T-helper 1 cell treated with Interleukin-12 subunit alpha and Interleukin-12 subunit beta and Interleukin-4 antibody, amounts not matched to agents 30 ng/mL and 1 ng/mL, for 36 hours (primary cell): ENCODE data around the gene CCDC57. TPM values are rescaled to one million over a fixed set of nuclear protein-coding genes. Genes with fewer than 3 reads are reported as not detected.

Experiments
- intact Hi-C: fragments of 100-400 bp; cut with micrococcal nuclease; formaldehyde crosslinking; loops from one replicate; pipeline ENCODE4 v1.15.1; 2024
- total RNA-seq: library from RNA; stranded (reverse); gene quantifications from 2 replicates; pipeline ENCODE4 v1.2.3, GENCODE V29; 2022

CCDC57 gene
- total RNA-seq, 1 donor from 2014 or later: 75.3 TPM

DNA sequence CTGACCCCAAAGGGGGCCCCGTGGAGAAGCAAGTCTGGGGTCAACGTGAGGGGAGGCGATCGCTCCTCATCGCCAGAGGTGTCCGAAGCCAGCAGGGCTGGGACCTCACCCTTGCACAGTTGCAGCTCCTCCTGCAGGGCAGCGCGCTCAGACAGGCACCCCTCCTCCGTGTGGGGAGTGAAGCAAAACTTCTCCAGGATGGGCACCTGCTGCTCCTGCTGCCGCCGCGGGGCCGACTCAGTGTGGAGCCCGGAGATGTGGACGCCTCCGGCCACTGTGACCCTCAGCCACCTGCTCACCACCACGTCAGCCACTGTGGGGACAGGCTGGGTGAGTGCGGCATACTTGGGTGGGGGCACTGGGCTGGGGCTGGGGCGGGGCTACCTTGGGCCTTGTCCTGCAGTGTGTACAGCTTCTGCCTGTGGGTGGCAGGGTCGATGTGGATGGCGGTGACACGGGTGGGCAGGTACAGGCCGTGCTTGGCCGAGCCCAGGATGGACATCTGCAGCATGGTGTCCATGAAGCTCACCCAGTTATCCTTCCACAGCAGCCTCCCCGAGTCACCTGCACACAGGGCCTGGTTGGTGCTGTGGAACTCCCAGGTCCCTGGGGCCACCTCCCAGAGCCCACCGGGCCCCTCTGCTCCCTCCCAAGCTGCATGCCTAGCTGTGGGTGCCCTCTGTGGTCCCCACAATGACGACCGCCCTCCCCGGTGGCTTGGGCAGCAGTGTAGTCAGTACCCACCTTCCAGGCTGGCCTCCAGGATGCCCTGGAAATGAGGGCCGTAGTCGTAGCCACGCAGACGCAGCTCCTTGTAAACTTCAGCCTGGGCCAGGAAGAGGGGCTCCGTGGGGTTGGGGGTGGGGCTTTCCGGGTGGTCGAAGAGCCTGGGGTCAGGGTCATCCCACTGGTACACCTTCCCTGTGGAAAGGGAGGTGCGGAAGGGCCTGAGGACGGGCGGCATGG, 125.4 kb downstream of the CCDC57 start:
- intact Hi-C loops: no loop called here

- intact Hi-C loops: no loop called here
Measured at GRCh38 chr17:82085931-82086764, 126.5 kb downstream of the CCDC57 start.

GRCh38 chr17:82085031-82085861, 127.4 kb downstream of the CCDC57 start:
- intact Hi-C loops: no loop called here

DNA sequence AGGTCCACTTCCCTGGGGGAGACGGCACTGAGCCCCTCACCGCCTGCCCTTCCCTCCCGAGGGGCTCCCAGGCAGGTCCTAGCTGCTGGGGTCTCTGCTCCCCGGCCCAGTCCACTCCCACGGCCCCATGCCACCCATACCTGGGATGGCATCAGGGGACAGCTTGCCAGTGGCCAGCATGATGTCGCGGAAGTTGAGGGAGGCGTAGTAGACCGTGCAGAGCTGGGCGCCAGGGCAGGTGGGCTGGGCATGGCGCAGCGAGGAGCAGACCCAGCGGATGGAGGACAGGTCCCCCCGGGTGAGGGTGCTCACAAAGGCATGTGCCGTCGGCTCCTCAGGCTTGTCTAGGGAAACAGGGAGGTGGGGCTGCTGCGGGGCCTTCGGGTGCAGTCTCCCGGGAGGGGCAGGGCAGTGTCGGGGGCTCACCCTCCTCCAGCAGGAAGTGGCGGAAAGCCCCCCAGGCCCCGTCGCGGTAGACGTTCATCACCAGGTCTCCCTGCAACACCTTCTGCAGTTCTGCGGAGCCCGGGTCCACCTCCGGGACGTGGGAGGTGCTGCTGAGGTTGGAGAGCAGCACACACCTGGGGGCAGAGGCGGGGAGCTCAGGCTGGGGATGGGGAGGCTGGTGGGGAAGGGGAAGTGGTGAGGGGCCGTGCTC, 128.1 kb downstream of the CCDC57 start:
- intact Hi-C loops: no loop called here

DNA sequence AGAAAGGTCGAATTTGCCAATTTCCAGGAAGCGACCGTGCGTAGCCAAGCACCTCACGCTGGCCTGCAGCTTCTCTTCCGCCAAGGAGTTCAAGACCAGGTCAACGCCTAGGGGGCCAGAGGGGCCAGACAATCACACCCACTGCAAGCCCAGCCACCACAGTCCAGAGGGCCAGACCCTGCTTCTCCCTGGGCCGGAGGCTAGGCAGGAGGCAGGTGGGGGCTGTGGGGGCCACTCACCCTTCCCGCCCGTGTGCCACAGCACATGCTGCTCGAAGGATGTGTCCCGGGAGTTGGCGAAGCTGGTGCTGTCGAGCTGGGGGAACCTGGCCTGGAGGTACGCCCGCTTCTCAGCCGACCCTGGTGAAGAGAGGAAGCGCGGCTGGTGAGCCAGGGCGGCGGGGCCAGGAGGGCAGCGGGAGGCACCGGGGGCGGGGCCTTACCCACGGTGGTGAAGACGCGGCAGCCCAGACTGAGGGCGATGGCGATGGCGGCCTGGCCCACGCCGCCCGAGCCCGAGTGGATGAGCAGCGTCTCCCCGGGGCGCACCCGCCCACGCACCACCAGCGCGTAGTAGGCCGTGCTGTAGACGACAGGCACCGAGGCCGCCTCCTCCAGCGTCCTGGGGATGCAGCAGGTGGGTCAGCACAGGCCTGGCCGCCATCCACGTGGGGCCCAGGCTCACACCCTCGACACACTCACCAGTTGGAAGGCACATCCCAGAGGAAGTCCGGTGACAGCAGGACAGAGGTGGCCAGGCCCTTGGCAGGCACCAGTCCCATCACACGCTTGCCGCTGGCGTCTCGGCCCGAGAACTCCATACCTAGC, 128.9 kb downstream of the CCDC57 start:
- intact Hi-C loops: no loop called here

- intact Hi-C loops: no loop called here
Measured at GRCh38 chr17:82083009-82083408, 129.6 kb downstream of the CCDC57 start.

DNA sequence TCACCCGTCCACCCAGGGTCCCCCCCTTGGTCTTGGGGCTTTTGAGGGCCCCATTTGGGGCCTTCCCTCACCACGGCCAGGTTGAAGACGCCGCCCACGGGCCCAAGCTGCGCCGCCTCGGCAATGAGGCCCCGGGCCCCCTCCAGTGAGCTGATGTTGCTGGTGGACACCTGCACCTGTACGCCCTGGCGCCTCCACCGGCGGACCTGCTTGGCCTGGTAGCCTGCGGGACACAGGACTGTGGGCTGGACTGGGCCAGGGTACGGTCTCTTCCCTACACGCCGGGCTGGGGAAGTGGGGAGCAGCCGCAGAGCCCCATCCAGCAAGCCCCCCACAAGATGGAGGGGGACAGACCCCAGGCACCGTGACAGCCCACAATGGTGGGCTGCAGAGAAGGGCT, 130.2 kb downstream of the CCDC57 start:
- intact Hi-C loops: no loop called here

DNA sequence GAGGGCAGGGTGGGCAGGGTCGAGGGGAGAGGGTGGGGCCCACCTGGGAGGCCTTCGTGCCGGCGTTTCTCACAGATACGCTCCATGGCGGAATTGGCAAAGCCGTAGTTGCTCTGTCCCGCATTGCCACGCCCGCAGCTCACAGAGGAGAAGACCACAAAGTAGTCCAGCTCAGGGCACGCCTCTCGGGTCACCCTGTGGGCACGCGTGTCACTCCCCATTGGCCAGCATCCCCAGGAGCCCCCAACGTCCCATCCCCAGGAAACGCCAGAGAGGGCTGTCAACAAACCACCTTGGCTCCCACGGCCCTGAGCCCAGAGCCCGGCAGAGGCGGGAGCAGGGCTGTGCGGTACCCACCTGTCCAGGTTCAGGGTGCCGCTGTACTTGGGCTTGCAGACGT, 130.7 kb downstream of the CCDC57 start:
- intact Hi-C loops: no loop called here

DNA sequence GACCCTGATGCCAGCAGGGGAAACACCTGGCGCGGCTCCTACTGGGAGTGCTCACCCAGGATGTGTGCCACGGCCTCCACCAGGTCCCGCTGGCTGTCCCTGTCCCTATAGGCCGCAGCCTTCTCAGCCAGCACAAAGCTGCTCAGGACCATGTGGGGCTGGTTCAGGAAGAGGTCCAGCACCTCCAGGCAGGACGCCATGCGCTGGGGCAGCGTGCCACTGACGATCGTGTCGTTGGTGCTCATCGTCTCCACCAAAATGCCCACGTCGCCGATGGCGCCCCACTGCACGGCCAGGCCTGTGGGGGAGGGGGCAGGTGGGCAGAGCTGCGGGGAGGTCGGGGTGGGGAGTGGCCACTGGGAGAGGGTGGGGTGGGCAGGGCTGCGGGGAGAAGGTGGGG, 131.1 kb downstream of the CCDC57 start:
- intact Hi-C loops: no loop called here

- intact Hi-C loops: no loop called here
Measured at GRCh38 chr17:82080789-82081464, 131.7 kb downstream of the CCDC57 start.

DNA sequence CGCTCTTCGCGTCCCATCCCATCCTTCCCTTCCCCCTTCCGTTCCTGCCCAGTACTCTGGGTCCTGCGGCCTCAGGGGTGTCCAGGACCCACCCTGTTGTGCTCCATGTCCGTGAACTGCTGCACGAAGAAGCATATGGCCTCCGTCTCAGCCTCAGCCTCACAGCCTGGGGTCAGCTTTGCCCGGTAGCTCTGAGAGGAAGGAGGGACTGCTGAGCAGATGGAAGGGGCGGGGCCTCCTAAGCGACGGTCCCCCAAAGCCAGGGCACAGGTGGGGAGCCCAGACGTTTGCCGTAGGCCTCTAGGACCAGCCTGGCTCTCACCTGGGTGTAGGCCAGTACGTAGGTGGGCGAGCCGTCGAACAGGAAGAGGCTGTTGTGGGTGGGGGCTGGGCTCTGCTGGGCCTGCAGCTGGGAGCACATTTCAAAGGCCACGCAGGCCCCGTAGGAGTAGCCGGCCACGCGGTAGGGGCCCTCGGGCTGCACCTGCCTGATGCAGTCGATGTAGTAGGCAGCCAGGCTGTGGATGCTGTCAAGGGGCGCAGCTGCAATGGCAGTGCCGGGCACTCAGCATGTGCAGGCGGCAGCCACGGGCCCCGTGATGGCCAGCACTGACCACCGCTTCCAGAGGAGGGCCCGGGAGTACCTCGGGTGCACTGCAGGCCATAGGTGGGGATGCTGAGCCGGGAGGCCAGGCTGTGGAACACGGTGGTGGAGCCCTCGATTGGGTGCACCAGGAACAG, 132.4 kb downstream of the CCDC57 start:
- intact Hi-C loops: no loop called here

DNA sequence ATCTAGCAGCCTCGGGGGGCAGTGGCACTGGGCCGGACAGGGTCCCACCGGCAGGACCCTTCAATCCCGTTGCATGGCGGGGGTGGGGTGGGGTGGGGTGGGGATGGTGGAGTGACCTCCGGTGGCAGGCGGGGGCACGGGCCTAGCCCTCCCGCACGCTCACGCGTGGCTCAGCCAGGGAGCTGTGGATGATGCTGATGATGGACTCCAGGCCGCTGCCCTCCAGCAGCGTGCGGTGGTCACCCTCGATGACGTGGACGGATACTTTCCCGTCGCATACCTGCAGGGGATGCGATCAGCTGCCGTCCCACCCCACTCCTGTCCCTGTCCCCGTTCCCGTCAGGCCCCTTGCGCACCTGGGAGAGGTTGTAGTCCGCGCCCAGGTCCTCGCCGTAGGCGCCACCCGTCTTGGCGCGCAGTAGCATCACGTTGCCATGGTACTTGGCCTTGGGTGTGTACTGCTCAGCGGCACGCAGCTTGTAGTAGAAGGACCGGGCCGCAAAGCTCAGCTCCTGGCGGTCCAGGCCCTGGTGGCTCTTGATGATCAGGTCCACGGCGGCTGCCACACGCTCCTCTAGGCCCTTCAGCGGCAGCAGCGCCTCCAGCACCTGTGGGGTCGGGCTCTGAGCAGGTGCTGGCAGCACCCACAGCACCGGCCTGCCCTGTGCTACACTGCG, 133.5 kb downstream of the CCDC57 start:
- intact Hi-C loops: no loop called here

DNA sequence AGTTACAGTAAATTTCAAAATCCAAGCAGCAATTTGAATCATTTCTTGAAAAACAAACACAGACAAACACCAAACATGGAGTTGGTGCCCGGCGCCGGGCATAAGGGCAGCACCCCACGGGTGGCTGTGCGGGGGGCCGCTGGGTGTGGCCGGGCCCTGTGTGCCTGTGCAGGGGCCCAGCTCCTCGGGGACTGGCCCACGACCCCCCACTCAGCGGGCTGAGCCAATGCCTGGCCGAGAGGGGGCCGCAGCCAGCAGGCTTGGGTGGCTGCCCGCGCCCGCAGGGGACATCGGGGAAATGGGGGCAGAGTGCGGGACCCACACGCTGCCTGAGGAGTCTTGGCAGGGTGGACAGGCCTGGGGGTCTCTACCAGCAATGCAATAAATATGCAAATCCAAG, 134.2 kb downstream of the CCDC57 start:
- intact Hi-C loops: no loop called here

DNA sequence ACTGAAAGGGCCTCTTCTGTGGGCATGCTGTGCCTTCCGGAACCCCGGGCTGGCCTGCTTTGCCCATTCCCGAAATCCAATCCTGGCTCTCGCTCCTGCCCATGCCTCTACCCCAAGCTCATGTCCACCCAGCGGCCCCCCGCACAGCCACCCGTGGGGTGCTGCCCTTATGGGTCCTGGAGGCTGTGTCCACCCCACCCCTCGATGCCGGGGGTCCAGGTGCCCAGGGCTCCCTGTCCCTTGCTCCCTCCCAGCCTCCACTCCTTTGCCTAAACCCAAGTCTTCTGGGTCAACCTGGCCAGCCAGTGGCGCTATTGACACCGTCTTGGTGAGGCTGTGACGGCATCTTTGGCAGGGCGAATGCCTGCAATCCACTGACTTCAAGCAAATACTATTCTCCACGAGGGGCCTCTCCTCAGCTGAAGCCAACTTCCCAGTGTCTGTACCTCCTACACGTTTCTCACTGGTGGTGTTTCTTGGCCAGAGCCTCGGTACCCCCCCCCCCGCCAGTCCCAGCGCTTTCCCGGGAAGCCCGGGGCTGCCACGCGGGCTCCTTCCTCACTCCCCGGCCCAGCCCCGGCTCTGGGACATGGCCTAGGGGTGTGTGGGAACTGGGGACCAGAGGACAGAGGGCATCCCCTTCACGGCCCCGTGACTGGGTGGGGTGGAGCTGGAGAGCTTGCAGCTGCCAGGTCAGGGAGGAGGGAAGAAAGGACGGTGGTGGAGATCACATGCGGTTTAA, 134.9 kb downstream of the CCDC57 start:
- intact Hi-C loops: no loop called here

DNA sequence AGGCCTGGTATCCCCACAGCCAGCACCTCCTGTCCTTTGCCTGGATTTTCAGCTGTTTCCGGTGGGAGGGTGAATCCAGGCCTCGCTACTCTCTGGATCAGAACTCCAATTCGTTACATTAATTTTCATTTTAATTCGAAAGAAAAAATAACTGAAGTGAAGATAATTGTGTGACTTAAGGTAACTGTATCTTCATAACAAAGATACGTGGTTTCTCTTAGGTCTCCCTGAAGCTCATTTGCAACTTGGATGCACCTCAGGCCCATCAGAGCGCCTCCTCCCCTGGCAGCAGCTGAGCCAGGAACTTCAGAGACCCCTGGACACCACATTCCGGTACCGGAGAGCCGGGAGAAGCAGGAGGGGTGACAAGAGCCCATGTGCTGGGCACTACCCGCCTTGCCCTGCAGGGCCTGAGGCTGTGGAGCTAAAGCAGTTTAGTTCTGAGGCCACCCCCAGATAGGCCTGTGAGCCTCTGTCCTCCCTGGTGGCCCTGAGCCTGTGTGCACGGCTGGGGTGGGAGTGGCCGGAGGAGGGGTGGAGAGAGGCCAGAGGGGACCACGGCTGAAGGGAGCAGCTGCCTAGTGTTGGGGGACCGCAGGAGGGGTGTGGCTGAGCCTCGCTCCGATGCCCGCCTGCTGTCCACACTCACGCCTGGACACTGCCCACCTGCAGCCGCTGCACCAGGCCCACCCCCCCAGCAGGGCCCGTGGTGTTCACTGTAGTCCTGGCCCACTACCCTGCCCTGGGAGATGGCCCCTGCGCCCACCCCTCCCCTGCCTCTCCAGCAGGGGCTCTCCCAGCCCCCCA, 135.7 kb downstream of the CCDC57 start:
- intact Hi-C loops: no loop called here

- intact Hi-C loops: no loop called here
Measured at GRCh38 chr17:82076018-82076784, 136.4 kb downstream of the CCDC57 start.
